ENCODE measurements around the gene C21orf58. TPM values are rescaled to one million over a fixed set of nuclear protein-coding genes. Genes with fewer than 3 reads are reported as not detected.

C21orf58 gene
- total and polyA plus RNA-seq, 4 experiments from 2014 or later: 0.35 to 9.4 (median 4.7) TPM

GRCh38 chr21:46357684-46358425 lies 34.2 kb upstream of the C21orf58 start:
- Mint-ChIP-seq H3K27ac (peak overlapping the region in 3 of 7 donors; percentile 22 to 71 (median 50)), H3K36me3 (peaks cover 48 to 50% of the 10 kb centered on the region in 2 donors), H3K4me3 (no peak overlapping the region), H3K27me3 (no peaks in the 10 kb centered on the region), H3K4me1 (peaks cover 5 to 16% (median 9%) of the 10 kb centered on the region in 4 donors), H3K9me3 (peaks cover 0 to 5% (median 0%) of the 10 kb centered on the region in 8 donors)
- Histone ChIP-seq H3K27ac (ENCODE audit: low read depth, low read length) (no peak overlapping the region), H3K4me3 (ENCODE audit: low read length in 2 of 2) (no peak overlapping the region), H3K27me3 (ENCODE audit: insufficient read depth, low read length) (no peaks in the 10 kb centered on the region), H3K36me3 (ENCODE audit: insufficient read depth, low read length) (peaks cover 42% of the 10 kb centered on the region), H3K9me3 (ENCODE audit: control insufficient read depth in 1 of 2, low read length in 2 of 2) (no peaks in the 10 kb centered on the region), H3K4me1 (ENCODE audit: insufficient read depth, low read length) (peaks cover 8% of the 10 kb centered on the region)
- intact Hi-C loops (cut with micrococcal nuclease): no loop called here
- no peak for DNase-seq
- ChIA-PET CTCF (ENCODE audit: partially characterized antibody) (no interaction called here), POLR2A (ENCODE audit: partially characterized antibody) (interaction anchor here (1.2 kb wide), 1 partner anchor 11 kb away, joined by 4 read pairs; no protein-coding TSS in a partner anchor)

GRCh38 chr21:46357335-46357604 lies 33.6 kb upstream of the C21orf58 start:
- Mint-ChIP-seq H3K4me1 (peaks cover 4 to 10% (median 7%) of the 10 kb centered on the region in 4 donors), H3K4me3 (no peak overlapping the region), H3K27me3 (no peaks in the 10 kb centered on the region), H3K9me3 (peaks cover 0 to 5% (median 0%) of the 10 kb centered on the region in 8 donors), H3K27ac (no peak overlapping the region), H3K36me3 (peaks cover 48 to 49% of the 10 kb centered on the region in 2 donors)
- Histone ChIP-seq H3K27me3 (ENCODE audit: insufficient read depth, low read length) (no peaks in the 10 kb centered on the region), H3K27ac (ENCODE audit: low read depth, low read length) (no peak overlapping the region), H3K4me1 (ENCODE audit: insufficient read depth, low read length) (peaks cover 5% of the 10 kb centered on the region), H3K9me3 (ENCODE audit: control insufficient read depth in 1 of 2, low read length in 2 of 2) (no peaks in the 10 kb centered on the region), H3K36me3 (ENCODE audit: insufficient read depth, low read length) (peaks cover 48% of the 10 kb centered on the region), H3K4me3 (ENCODE audit: low read length in 2 of 2) (no peak overlapping the region)
- intact Hi-C loops (cut with micrococcal nuclease): no loop called here
- no peak for DNase-seq
- CTCF ChIA-PET (ENCODE audit: partially characterized antibody): no interaction called here
- POLR2A ChIA-PET (ENCODE audit: partially characterized antibody): no interaction called here

GRCh38 chr21:46356494-46357334 lies 33.0 kb upstream of the C21orf58 start:
- no peaks in the 10 kb centered on the region for H3K27me3 ChIP-seq (ENCODE audit: insufficient read depth, low read length)
- H3K36me3 ChIP-seq (ENCODE audit: insufficient read depth, low read length): peaks cover 52% of the 10 kb centered on the region
- no peak overlapping the region for H3K4me3 Mint-ChIP-seq
- no peaks in the 10 kb centered on the region for H3K4me1 ChIP-seq (ENCODE audit: insufficient read depth, low read length)
- ChIA-PET CTCF (ENCODE audit: partially characterized antibody) (no interaction called here), POLR2A (ENCODE audit: partially characterized antibody) (no interaction called here)
- intact Hi-C loops (cut with micrococcal nuclease): no loop called here
- H3K9me3 Mint-ChIP-seq: peaks cover 0 to 5% (median 0%) of the 10 kb centered on the region in 8 donors
- H3K36me3 Mint-ChIP-seq: peaks cover 44 to 47% of the 10 kb centered on the region in 2 donors
- no peaks in the 10 kb centered on the region for H3K27me3 Mint-ChIP-seq
- peak overlapping the region in 2 of 7 donors; percentile 7 to 30 for H3K27ac Mint-ChIP-seq
- no peak overlapping the region for H3K27ac ChIP-seq (ENCODE audit: low read depth, low read length)
- peaks cover 0 to 4% (median 4%) of the 10 kb centered on the region in 4 donors for H3K4me1 Mint-ChIP-seq
- H3K9me3 ChIP-seq (ENCODE audit: control insufficient read depth in 1 of 2, low read length in 2 of 2): no peaks in the 10 kb centered on the region
- no peak overlapping the region for H3K4me3 ChIP-seq (ENCODE audit: low read length in 2 of 2)
- DNase-seq: no peak

- peaks cover 46 to 51% of the 10 kb centered on the region in 2 donors for H3K36me3 Mint-ChIP-seq
- no peaks in the 10 kb centered on the region for H3K27me3 ChIP-seq (ENCODE audit: insufficient read depth, low read length)
- POLR2A ChIA-PET (ENCODE audit: partially characterized antibody): no interaction called here
- no peaks in the 10 kb centered on the region for H3K4me1 ChIP-seq (ENCODE audit: insufficient read depth, low read length)
- H3K4me1 Mint-ChIP-seq: peaks cover 0 to 2% (median 0%) of the 10 kb centered on the region in 4 donors
- intact Hi-C loops (cut with micrococcal nuclease): no loop called here
- no peak for DNase-seq
- H3K9me3 Mint-ChIP-seq: peaks cover 0 to 5% (median 0%) of the 10 kb centered on the region in 8 donors
- no peak overlapping the region for H3K4me3 Mint-ChIP-seq
- CTCF ChIA-PET (ENCODE audit: partially characterized antibody): no interaction called here
- no peaks in the 10 kb centered on the region for H3K9me3 ChIP-seq (ENCODE audit: control insufficient read depth in 1 of 2, low read length in 2 of 2)
- H3K27ac Mint-ChIP-seq: no peak overlapping the region
- no peaks in the 10 kb centered on the region for H3K27me3 Mint-ChIP-seq
- H3K4me3 ChIP-seq (ENCODE audit: low read length in 2 of 2): no peak overlapping the region
- peaks cover 59% of the 10 kb centered on the region for H3K36me3 ChIP-seq (ENCODE audit: insufficient read depth, low read length)
- H3K27ac ChIP-seq (ENCODE audit: low read depth, low read length): no peak overlapping the region
Observed at GRCh38 chr21:46356005-46356338, 32.3 kb upstream of the C21orf58 start.

GRCh38 chr21:46355161-46356004 lies 31.7 kb upstream of the C21orf58 start:
- Histone ChIP-seq H3K27ac (ENCODE audit: low read depth, low read length) (no peak overlapping the region), H3K4me1 (ENCODE audit: insufficient read depth, low read length) (no peaks in the 10 kb centered on the region), H3K36me3 (ENCODE audit: insufficient read depth, low read length) (peaks cover 65% of the 10 kb centered on the region), H3K4me3 (ENCODE audit: low read length in 2 of 2) (no peak overlapping the region), H3K9me3 (ENCODE audit: control insufficient read depth in 1 of 2, low read length in 2 of 2) (no peaks in the 10 kb centered on the region), H3K27me3 (ENCODE audit: insufficient read depth, low read length) (no peaks in the 10 kb centered on the region)
- intact Hi-C loops (cut with micrococcal nuclease): no loop called here
- H3K9me3 Mint-ChIP-seq: peaks cover 0 to 1% (median 0%) of the 10 kb centered on the region in 8 donors
- H3K36me3 Mint-ChIP-seq: peaks cover 45 to 53% of the 10 kb centered on the region in 2 donors
- H3K27me3 Mint-ChIP-seq: no peaks in the 10 kb centered on the region
- CTCF ChIA-PET (ENCODE audit: partially characterized antibody): no interaction called here
- H3K27ac Mint-ChIP-seq: peak overlapping the region in 1 of 7 donors; percentile 15
- DNase-seq: no peak
- H3K4me3 Mint-ChIP-seq: no peak overlapping the region
- no peaks in the 10 kb centered on the region for H3K4me1 Mint-ChIP-seq
- POLR2A ChIA-PET (ENCODE audit: partially characterized antibody): no interaction called here

GRCh38 chr21:46354518-46354917 lies 30.8 kb upstream of the C21orf58 start:
- Histone ChIP-seq H3K27me3 (ENCODE audit: insufficient read depth, low read length) (no peaks in the 10 kb centered on the region), H3K27ac (ENCODE audit: low read depth, low read length) (no peak overlapping the region), H3K36me3 (ENCODE audit: insufficient read depth, low read length) (peaks cover 71% of the 10 kb centered on the region), H3K4me3 (ENCODE audit: low read length in 2 of 2) (no peak overlapping the region), H3K4me1 (ENCODE audit: insufficient read depth, low read length) (no peaks in the 10 kb centered on the region), H3K9me3 (ENCODE audit: control insufficient read depth in 1 of 2, low read length in 2 of 2) (no peaks in the 10 kb centered on the region)
- intact Hi-C loops (cut with micrococcal nuclease): no loop called here
- H3K9me3 Mint-ChIP-seq: peaks cover 0 to 1% (median 0%) of the 10 kb centered on the region in 8 donors
- H3K4me1 Mint-ChIP-seq: no peaks in the 10 kb centered on the region
- CTCF ChIA-PET (ENCODE audit: partially characterized antibody): no interaction called here
- H3K4me3 Mint-ChIP-seq: no peak overlapping the region
- POLR2A ChIA-PET (ENCODE audit: partially characterized antibody): no interaction called here
- DNase-seq: no peak
- H3K36me3 Mint-ChIP-seq: peaks cover 50 to 59% of the 10 kb centered on the region in 2 donors
- H3K27ac Mint-ChIP-seq: no peak overlapping the region
- no peaks in the 10 kb centered on the region for H3K27me3 Mint-ChIP-seq

- DNase-seq: no peak
- ChIA-PET POLR2A (ENCODE audit: partially characterized antibody) (no interaction called here), CTCF (ENCODE audit: partially characterized antibody) (no interaction called here)
- intact Hi-C loops (cut with micrococcal nuclease): no loop called here
- Histone ChIP-seq H3K36me3 (ENCODE audit: insufficient read depth, low read length) (peaks cover 76% of the 10 kb centered on the region), H3K27me3 (ENCODE audit: insufficient read depth, low read length) (no peaks in the 10 kb centered on the region), H3K4me1 (ENCODE audit: insufficient read depth, low read length) (no peaks in the 10 kb centered on the region), H3K9me3 (ENCODE audit: control insufficient read depth in 1 of 2, low read length in 2 of 2) (no peaks in the 10 kb centered on the region), H3K27ac (ENCODE audit: low read depth, low read length) (no peak overlapping the region), H3K4me3 (ENCODE audit: low read length in 2 of 2) (no peak overlapping the region)
- H3K4me1 Mint-ChIP-seq: no peaks in the 10 kb centered on the region
- H3K27me3 Mint-ChIP-seq: no peaks in the 10 kb centered on the region
- H3K4me3 Mint-ChIP-seq: no peak overlapping the region
- no peak overlapping the region for H3K27ac Mint-ChIP-seq
- peaks cover 55 to 64% of the 10 kb centered on the region in 2 donors for H3K36me3 Mint-ChIP-seq
- peaks cover 0 to 1% (median 0%) of the 10 kb centered on the region in 8 donors for H3K9me3 Mint-ChIP-seq
Observed at GRCh38 chr21:46354046-46354445, 30.4 kb upstream of the C21orf58 start.
